Measurements from ENCODE around the gene SLC26A3.
A peak's percentile ranks its signal among the peaks of the same experiment; 100 is the strongest.

The SLC26A3 gene

GRCh38 chr7:107815254-107815882 lies 12.3 kb upstream of the SLC26A3 start:
- no peak for DNase-seq

GRCh38 chr7:107813524-107813923 lies 10.5 kb upstream of the SLC26A3 start:
- peak; percentile 19 to 32 for DNase-seq

- no peak for DNase-seq
Observed at GRCh38 chr7:107811934-107812333, 8.9 kb upstream of the SLC26A3 start.

GRCh38 chr7:107810626-107811025 lies 7.6 kb upstream of the SLC26A3 start:
- no peak for DNase-seq

- DNase-seq = no peak
Observed at GRCh38 chr7:107809179-107809578, 6.2 kb upstream of the SLC26A3 start.

GRCh38 chr7:107799647-107800264 lies 3.3 kb downstream of the SLC26A3 start:
- DNase-seq = no peak

- DNase-seq = no peak
Observed at GRCh38 chr7:107792364-107792763, 10.7 kb downstream of the SLC26A3 start.

- DNase-seq = no peak
Observed at GRCh38 chr7:107789647-107790046, 13.4 kb downstream of the SLC26A3 start.

- no peak for DNase-seq
Observed at GRCh38 chr7:107788662-107789061, 14.4 kb downstream of the SLC26A3 start.

GRCh38 chr7:107788216-107788615 lies 14.8 kb downstream of the SLC26A3 start:
- DNase-seq = no peak

- no peak for DNase-seq
Observed at GRCh38 chr7:107785926-107786325, 17.1 kb downstream of the SLC26A3 start.

- no peak for DNase-seq
Observed at GRCh38 chr7:107785170-107785569, 17.9 kb downstream of the SLC26A3 start.

- DNase-seq = no peak
Observed at GRCh38 chr7:107783648-107784047, 19.4 kb downstream of the SLC26A3 start.

GRCh38 chr7:107782374-107782773 lies 20.6 kb downstream of the SLC26A3 start:
- DNase-seq = no peak

GRCh38 chr7:107779647-107780099 lies 23.4 kb downstream of the SLC26A3 start:
- no peak for DNase-seq

- no peak for DNase-seq
Observed at GRCh38 chr7:107778283-107778682, 24.7 kb downstream of the SLC26A3 start.

- no peak for DNase-seq
Observed at GRCh38 chr7:107777702-107778101, 25.3 kb downstream of the SLC26A3 start.

GRCh38 chr7:107773027-107773426 lies 30.0 kb downstream of the SLC26A3 start:
- no peak for DNase-seq

GRCh38 chr7:107768263-107768662 lies 34.8 kb downstream of the SLC26A3 start:
- no peak for DNase-seq

- no peak for DNase-seq
Observed at GRCh38 chr7:107767391-107767790, 35.6 kb downstream of the SLC26A3 start.

GRCh38 chr7:107758667-107759066 lies 44.4 kb downstream of the SLC26A3 start:
- DNase-seq = no peak

- no peak for DNase-seq
Observed at GRCh38 chr7:107754642-107755041, 48.4 kb downstream of the SLC26A3 start.

GRCh38 chr7:107751113-107751512 lies 51.9 kb downstream of the SLC26A3 start:
- DNase-seq = no peak

GRCh38 chr7:107746006-107746405 lies 57.0 kb downstream of the SLC26A3 start:
- no peak for DNase-seq

GRCh38 chr7:107744345-107744750 lies 58.7 kb downstream of the SLC26A3 start:
- no peak for DNase-seq

Measured in stimulated activated CD4-positive, alpha-beta T cell treated with anti-CD3 and anti-CD28 coated beads, Interleukin-2, amount 100 ng/mL, for 48 hours (primary cell).